Large intestine (tissue), 3 donors: ENCODE data around the gene POMT2. TPM values are rescaled to one million over a fixed set of nuclear protein-coding genes. Genes with fewer than 3 reads are reported as not detected.
"Not testable (repeated sequence)": the region's sequence is repeated elsewhere in the genome, so short reads cannot be mapped to it uniquely, and the experiment has no call there.

Source experiments
- DNase-seq, 2 donors: peaks; one replicate each; pipeline versions ENCODE4 v3.0.0 to v3.0.0-alpha.2; 2013
- H3K27ac ChIP-seq: one replicate; pipeline ENCODE4 v1.5.1; 2013; ENCODE audit warnings: low read length
- H3K27me3 ChIP-seq: 2 replicates; pipeline ENCODE4 v1.6.1; 2013; ENCODE audit warnings: low read length; ENCODE audit not compliant: control insufficient read depth, insufficient read depth
- H3K36me3 ChIP-seq: 2 replicates; pipeline ENCODE4 v1.6.1; 2013; ENCODE audit warnings: low read length; ENCODE audit not compliant: control insufficient read depth, insufficient read depth
- H3K4me1 ChIP-seq: one replicate; pipeline ENCODE4 v1.6.1; 2013; ENCODE audit warnings: low read length; ENCODE audit not compliant: control insufficient read depth, insufficient read depth
- H3K4me3 ChIP-seq: one replicate; pipeline ENCODE4 v1.5.1; 2013; ENCODE audit warnings: low read length
- H3K9me3 ChIP-seq: one replicate; pipeline ENCODE4 v1.6.1; 2013; ENCODE audit warnings: mild to moderate bottlenecking, low read depth, low read length, moderate library complexity; ENCODE audit not compliant: control insufficient read depth
- WGBS: methylation state at CpG from one replicate; pipeline ENCODE4 v1.1.5; 2013; ENCODE audit warnings: low lambda C conversion rate; ENCODE audit not compliant: insufficient coverage; 5-methylcytosine and 5-hydroxymethylcytosine counted together
- polyA plus RNA-seq: library from polyadenylated mRNA; unstranded; fragments of 120-200 nt; gene quantifications from one replicate; pipeline ENCODE4 v1.2.1, GENCODE V29; 2013

POMT2 gene
- polyA plus RNA-seq, 1 donor, result 17.2 TPM

- no peak for DNase-seq
- H3K9me3 ChIP-seq, result no peaks in the 10 kb centered on the region
- H3K36me3 ChIP-seq, result peaks cover 35% of the 10 kb centered on the region
- H3K4me1 ChIP-seq, result no peaks in the 10 kb centered on the region
- no peak overlapping the region for H3K4me3 ChIP-seq
- no peaks in the 10 kb centered on the region for H3K27me3 ChIP-seq
- WGBS, result 100% methylated on average over 2 of the region's 3 CpGs
- no peak overlapping the region for H3K27ac ChIP-seq
Observed at GRCh38 chr14:77344377-77344996, 23.8 kb upstream of the POMT2 start.

GRCh38 chr14:77343662-77344061 is 23.0 kb upstream of the POMT2 start:
- peaks cover 33% of the 10 kb centered on the region for H3K36me3 ChIP-seq
- DNase-seq, result no peak
- H3K4me3 ChIP-seq, result no peak overlapping the region
- no peaks in the 10 kb centered on the region for H3K9me3 ChIP-seq
- H3K27me3 ChIP-seq, result no peaks in the 10 kb centered on the region
- no peak overlapping the region for H3K27ac ChIP-seq
- WGBS, result 100% methylated on average over 1 of the region's 2 CpGs
- no peaks in the 10 kb centered on the region for H3K4me1 ChIP-seq

- 100% methylated on average over 1 of the region's 10 CpGs for WGBS
Observed at GRCh38 chr14:77342726-77343397, 22.2 kb upstream of the POMT2 start.

DNA sequence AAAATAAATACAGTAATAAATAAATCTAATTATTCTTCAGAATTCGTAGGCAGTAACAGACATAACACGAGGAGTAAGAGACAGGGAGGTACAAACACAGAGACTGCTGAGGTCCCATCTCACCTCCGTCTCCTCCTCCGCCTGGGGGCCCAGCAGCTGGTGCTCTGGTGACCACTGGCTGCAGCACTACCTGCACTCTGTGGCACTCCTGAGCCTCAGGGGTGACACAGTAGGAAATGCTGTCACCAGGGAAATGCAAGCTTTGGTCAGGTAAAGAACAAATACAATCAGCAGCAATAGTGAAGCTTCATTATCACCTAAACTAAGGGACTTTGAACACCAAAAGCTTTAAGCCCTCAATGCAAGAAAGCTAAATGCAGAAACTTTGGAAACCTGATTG is 19.7 kb upstream of the POMT2 start:
- WGBS, result no CpG with 5 or more reads among the region's 4 CpGs

More at GRCh38 chr14:77342726-77343397, 22.2 kb upstream of the POMT2 start:
- no peak for DNase-seq
- no peak overlapping the region for H3K27ac ChIP-seq
- H3K4me1 ChIP-seq, result no peaks in the 10 kb centered on the region
- no peaks in the 10 kb centered on the region for H3K9me3 ChIP-seq
- H3K4me3 ChIP-seq, result no peak overlapping the region
- H3K27me3 ChIP-seq, result no peaks in the 10 kb centered on the region
- peaks cover 33% of the 10 kb centered on the region for H3K36me3 ChIP-seq

GRCh38 chr14:77339407-77339806 is 18.7 kb upstream of the POMT2 start:
- H3K4me1 ChIP-seq, result no peaks in the 10 kb centered on the region
- H3K27me3 ChIP-seq, result no peaks in the 10 kb centered on the region
- no peaks in the 10 kb centered on the region for H3K9me3 ChIP-seq
- no peak for DNase-seq
- H3K4me3 ChIP-seq, result no peak overlapping the region
- H3K36me3 ChIP-seq, result peaks cover 31% of the 10 kb centered on the region
- no peak overlapping the region for H3K27ac ChIP-seq
- no CpG with 5 or more reads among the region's 1 CpG for WGBS

More for the DNA sequence above, 19.7 kb upstream of the POMT2 start:
- Histone ChIP-seq H3K27me3 (no peaks in the 10 kb centered on the region), H3K4me1 (no peaks in the 10 kb centered on the region), H3K4me3 (no peak overlapping the region), H3K27ac (no peak overlapping the region), H3K9me3 (no peaks in the 10 kb centered on the region), H3K36me3 (peaks cover 31% of the 10 kb centered on the region)
- DNase-seq, result no peak

GRCh38 chr14:77338302-77338701 is 17.6 kb upstream of the POMT2 start:
- Histone ChIP-seq H3K27ac (no peak overlapping the region), H3K9me3 (no peaks in the 10 kb centered on the region), H3K4me3 (no peak overlapping the region), H3K4me1 (no peaks in the 10 kb centered on the region), H3K36me3 (peaks cover 28% of the 10 kb centered on the region), H3K27me3 (no peaks in the 10 kb centered on the region)
- whole genome bisulfite sequencing, result 8% methylated on average over 2 of the region's 2 CpGs
- no peak for DNase-seq

DNA sequence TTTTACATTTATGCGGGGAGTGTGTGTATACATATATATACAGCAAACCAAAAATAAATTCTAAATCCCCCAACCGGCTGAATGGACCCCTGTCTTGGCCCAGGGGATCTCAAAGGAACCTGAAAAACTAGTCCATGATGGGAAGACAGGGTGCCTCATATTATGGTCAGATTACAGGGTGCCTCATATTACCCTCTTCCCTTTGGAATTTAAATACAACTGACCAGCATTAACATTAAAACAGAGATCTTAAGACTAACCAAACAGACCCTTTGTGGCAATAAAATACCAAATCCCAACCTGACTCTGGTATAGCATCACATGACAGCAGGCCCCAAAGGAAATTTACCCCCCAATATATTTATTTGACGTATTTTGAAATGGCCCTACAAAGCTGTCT is 17.2 kb upstream of the POMT2 start:
- Histone ChIP-seq H3K27ac (no peak overlapping the region), H3K9me3 (no peaks in the 10 kb centered on the region), H3K4me3 (no peak overlapping the region), H3K4me1 (no peaks in the 10 kb centered on the region), H3K27me3 (no peaks in the 10 kb centered on the region), H3K36me3 (peaks cover 24% of the 10 kb centered on the region)
- DNase-seq, result no peak
- WGBS, result 100% methylated on average over 1 of the region's 3 CpGs

DNA sequence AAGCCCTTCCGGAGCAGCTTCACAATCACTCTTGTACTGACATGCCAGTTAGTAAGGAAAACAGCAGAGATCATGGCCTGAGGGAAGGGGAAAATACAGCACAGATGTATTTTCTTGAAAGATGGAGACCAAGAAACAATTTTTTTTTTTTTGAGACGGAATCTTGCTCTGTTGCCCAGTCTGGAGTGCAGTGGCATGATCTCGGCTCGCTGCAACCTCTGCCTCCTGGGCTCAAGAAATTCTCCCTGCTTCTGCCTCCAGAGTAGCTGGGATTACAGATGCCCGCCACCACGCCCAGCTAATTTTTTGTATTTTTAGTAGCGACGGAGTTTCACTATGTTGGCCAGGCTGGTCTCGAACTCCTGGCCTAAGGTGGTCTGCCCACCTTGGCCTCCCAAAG is 16.6 kb upstream of the POMT2 start:
- not testable (repeated sequence) for H3K27ac ChIP-seq, H3K4me1 ChIP-seq, H3K4me3 ChIP-seq, H3K27me3 ChIP-seq, H3K9me3 ChIP-seq, DNase-seq
- H3K36me3 ChIP-seq, result peaks cover 18% of the 10 kb centered on the region
- WGBS, result no CpG with 5 or more reads among the region's 9 CpGs

DNA sequence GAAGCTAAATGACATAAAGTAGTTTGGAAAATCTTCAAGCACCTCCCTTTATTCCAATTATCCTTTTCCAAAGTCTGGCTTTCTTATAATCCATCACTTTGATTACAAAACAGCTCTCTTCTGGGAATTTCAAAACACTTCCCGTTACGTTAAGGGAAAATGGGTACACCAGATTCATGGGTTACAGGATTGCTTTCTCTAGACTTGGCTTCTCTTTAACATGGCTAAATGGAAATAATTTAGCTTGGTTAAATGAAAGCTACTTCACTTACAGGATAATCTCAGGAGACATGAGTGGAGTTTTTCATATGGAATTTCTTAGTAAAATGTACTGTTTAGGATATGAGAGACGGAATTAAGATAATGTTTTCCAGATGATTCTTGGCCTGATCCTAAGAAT is 14.9 kb upstream of the POMT2 start:
- Histone ChIP-seq H3K27ac (no peak overlapping the region), H3K4me3 (no peak overlapping the region), H3K4me1 (no peaks in the 10 kb centered on the region), H3K36me3 (peaks cover 5% of the 10 kb centered on the region), H3K27me3 (no peaks in the 10 kb centered on the region), H3K9me3 (no peaks in the 10 kb centered on the region)
- DNase-seq, result no peak
- WGBS, result 100% methylated on average over 1 of the region's 3 CpGs

DNA sequence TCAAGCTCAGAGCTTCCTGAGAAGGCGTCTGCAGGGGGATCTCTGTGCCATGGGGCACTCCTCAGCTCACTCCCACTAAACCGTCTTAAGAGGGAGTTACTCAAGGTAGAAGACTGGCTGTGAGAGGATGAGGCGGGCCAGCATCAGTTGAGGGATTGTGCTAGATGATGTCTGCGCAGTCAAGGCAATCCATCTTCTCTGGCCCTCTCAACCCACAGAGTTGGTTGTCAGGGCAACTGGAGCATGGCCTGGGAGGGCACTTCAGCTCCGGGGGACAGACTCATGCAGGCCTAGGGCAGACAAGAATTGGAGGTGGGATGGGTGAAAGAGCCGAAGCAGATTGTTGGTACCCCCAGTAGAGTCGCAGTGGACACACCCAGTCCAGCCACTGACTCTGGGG is 9.2 kb upstream of the POMT2 start:
- Histone ChIP-seq H3K27ac (no peak overlapping the region), H3K27me3 (no peaks in the 10 kb centered on the region), H3K4me3 (no peak overlapping the region), H3K36me3 (no peaks in the 10 kb centered on the region), H3K9me3 (no peaks in the 10 kb centered on the region), H3K4me1 (no peaks in the 10 kb centered on the region)
- no CpG with 5 or more reads among the region's 7 CpGs for WGBS
- no peak for DNase-seq

DNA sequence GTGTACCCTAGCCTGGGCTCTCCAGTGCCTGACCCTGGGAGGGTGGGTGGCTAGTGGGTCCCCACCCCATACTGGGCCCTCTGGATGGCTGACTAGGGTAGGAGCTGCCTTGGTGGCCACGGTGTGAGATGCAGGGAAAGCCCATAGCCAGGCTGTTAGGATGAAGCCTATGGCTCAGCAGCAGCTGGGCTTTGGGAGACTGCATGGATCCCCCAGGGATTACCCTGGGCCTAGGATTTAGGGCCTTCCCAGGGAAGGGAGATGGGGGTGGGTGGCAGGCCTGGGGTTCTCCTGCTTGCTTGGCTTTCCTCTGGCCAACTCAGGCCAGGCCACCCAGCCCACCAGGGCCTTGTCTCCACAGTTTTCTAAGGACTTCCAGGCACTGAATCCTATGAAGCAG is 6.4 kb upstream of the POMT2 start:
- Histone ChIP-seq H3K27me3 (no peaks in the 10 kb centered on the region), H3K4me1 (peaks cover 5% of the 10 kb centered on the region), H3K27ac (no peak overlapping the region), H3K36me3 (no peaks in the 10 kb centered on the region), H3K4me3 (no peak overlapping the region), H3K9me3 (no peaks in the 10 kb centered on the region)
- WGBS, result no CpG with 5 or more reads among the region's 1 CpG
- no peak for DNase-seq
